Skeletal muscle tissue (tissue), 4 donors: ENCODE measurements around the gene TLCD4. TPM values are rescaled to one million over a fixed set of nuclear protein-coding genes. Genes with fewer than 3 reads are reported as not detected.

Experiments used
- H3K27ac ChIP-seq: one replicate; pipeline ENCODE4 v1.7.0; 2013; ENCODE audit warnings: mild to moderate bottlenecking, low read depth, low read length, inconsistent platforms
- H3K27me3 ChIP-seq, 3 donors: one replicate each; pipeline ENCODE4 v1.7.0; 2013; ENCODE audit warnings: low read length in 3 of 3; ENCODE audit not compliant: control insufficient read depth in 3 of 3, insufficient read depth in 3 of 3
- H3K36me3 ChIP-seq, 3 donors: one replicate each; pipeline ENCODE4 v1.7.0; 2013; ENCODE audit warnings: low read length in 3 of 3; ENCODE audit not compliant: control insufficient read depth in 3 of 3, insufficient read depth in 3 of 3
- H3K4me1 ChIP-seq, 3 donors: one replicate each; pipeline ENCODE4 v1.7.0; 2013; ENCODE audit warnings: low read length in 3 of 3, mild to moderate bottlenecking in 3 of 3; ENCODE audit not compliant: control insufficient read depth in 3 of 3, insufficient read depth in 3 of 3
- H3K4me3 ChIP-seq, 3 donors: one replicate each; pipeline ENCODE4 v1.7.0; 2013; ENCODE audit warnings: low read length in 3 of 3
- H3K9ac ChIP-seq, 3 donors: one replicate each; pipeline ENCODE4 v1.7.0; 2013; ENCODE audit warnings: low read length in 3 of 3, mild to moderate bottlenecking in 3 of 3, moderate library complexity in 2 of 3, low read depth in 1 of 3
- H3K9me3 ChIP-seq, 3 donors: one replicate each; pipeline ENCODE4 v1.7.0; 2013; ENCODE audit warnings: low read length in 3 of 3; ENCODE audit not compliant: control insufficient read depth in 3 of 3
- total RNA-seq: library from RNA; depleted of rRNA; stranded (reverse); fragments of >200 nt; gene quantifications from one replicate; pipeline ENCODE4 v1.2.3, GENCODE V29; 2014
- donor health status: Osteomylitis.

The TLCD4 gene
- total RNA-seq, result 17.7 TPM

GRCh38 chr1:95117207-95118066, at the start of gene TLCD4:
Gene TLCD4 (plus strand): TSS chr1:95117355. CDS start chr1:95143902, 26,547 bp downstream.
- Histone ChIP-seq H3K4me1 (peaks cover 8 to 21% (median 17%) of the 10 kb centered on the region in 3 donors), H3K27ac (peak within 1 kb of the TSS; percentile 52), H3K9ac (peak within 1 kb of the TSS; percentile 69 to 85 (median 79)), H3K9me3 (no peaks in the 10 kb centered on the region), H3K4me3 (peak within 1 kb of the TSS; percentile 62 to 85 (median 84)), H3K27me3 (no peaks in the 10 kb centered on the region), H3K36me3 (no peaks in the 10 kb centered on the region)

GRCh38 chr1:95067568-95067967, 49.6 kb upstream of the TLCD4 start:
- Histone ChIP-seq H3K9ac (no peak overlapping the region), H3K36me3 (peaks cover 2 to 9% (median 7%) of the 10 kb centered on the region in 3 donors), H3K4me3 (no peak overlapping the region), H3K9me3 (no peaks in the 10 kb centered on the region), H3K27me3 (no peaks in the 10 kb centered on the region), H3K27ac (no peak overlapping the region), H3K4me1 (peaks cover 0 to 4% (median 4%) of the 10 kb centered on the region in 3 donors)

GRCh38 chr1:95068956-95069709, 48.0 kb upstream of the TLCD4 start:
- Histone ChIP-seq H3K36me3 (peaks cover 2 to 4% (median 3%) of the 10 kb centered on the region in 3 donors), H3K9ac (no peak overlapping the region), H3K4me3 (no peak overlapping the region), H3K4me1 (peaks cover 5 to 11% (median 9%) of the 10 kb centered on the region in 3 donors), H3K27me3 (no peaks in the 10 kb centered on the region), H3K9me3 (no peaks in the 10 kb centered on the region), H3K27ac (no peak overlapping the region)

GRCh38 chr1:95069710-95070093, 47.5 kb upstream of the TLCD4 start:
- H3K9ac ChIP-seq, result no peak overlapping the region
- H3K4me3 ChIP-seq, result no peak overlapping the region
- no peaks in the 10 kb centered on the region for H3K9me3 ChIP-seq
- H3K27me3 ChIP-seq, result no peaks in the 10 kb centered on the region
- H3K36me3 ChIP-seq, result peaks cover 2 to 3% (median 2%) of the 10 kb centered on the region in 3 donors
- H3K27ac ChIP-seq, result no peak overlapping the region
- peaks cover 5 to 11% (median 9%) of the 10 kb centered on the region in 3 donors for H3K4me1 ChIP-seq

- H3K9ac ChIP-seq, result peak overlapping the region; percentile 94 to 96 (median 95)
- peaks cover 0 to 2% (median 0%) of the 10 kb centered on the region in 3 donors for H3K36me3 ChIP-seq
- no peaks in the 10 kb centered on the region for H3K9me3 ChIP-seq
- peaks cover 5 to 11% (median 9%) of the 10 kb centered on the region in 3 donors for H3K4me1 ChIP-seq
- no peaks in the 10 kb centered on the region for H3K27me3 ChIP-seq
- peak overlapping the region; percentile 95 to 99 (median 96) for H3K4me3 ChIP-seq
- no peak overlapping the region for H3K27ac ChIP-seq
Measured at GRCh38 chr1:95071539-95071938, 45.6 kb upstream of the TLCD4 start.

- peak overlapping the region; percentile 94 to 96 (median 95) for H3K9ac ChIP-seq
- no peaks in the 10 kb centered on the region for H3K27me3 ChIP-seq
- H3K4me3 ChIP-seq, result peak overlapping the region; percentile 95 to 99 (median 96)
- H3K36me3 ChIP-seq, result peaks cover 0 to 2% (median 0%) of the 10 kb centered on the region in 3 donors
- peaks cover 5 to 11% (median 9%) of the 10 kb centered on the region in 3 donors for H3K4me1 ChIP-seq
- no peaks in the 10 kb centered on the region for H3K9me3 ChIP-seq
- peak overlapping the region; percentile 86 for H3K27ac ChIP-seq
Measured at GRCh38 chr1:95072117-95072516, 45.0 kb upstream of the TLCD4 start.

GRCh38 chr1:95072532-95073419, 44.4 kb upstream of the TLCD4 start, which contains the start of gene ALG14:
Gene ALG14 (minus strand): TSS chr1:95072951. CDS start chr1:95072898, 53 bp downstream.
- H3K27ac ChIP-seq, result peak within 1 kb of the TSS; percentile 86
- H3K4me3 ChIP-seq, result peak within 1 kb of the TSS; percentile 95 to 99 (median 96)
- H3K27me3 ChIP-seq, result no peaks in the 10 kb centered on the region
- peaks cover 5 to 11% (median 9%) of the 10 kb centered on the region in 3 donors for H3K4me1 ChIP-seq
- H3K36me3 ChIP-seq, result peaks cover 0 to 2% (median 0%) of the 10 kb centered on the region in 3 donors
- H3K9ac ChIP-seq, result peak within 1 kb of the TSS; percentile 94 to 96 (median 95)
- H3K9me3 ChIP-seq, result no peaks in the 10 kb centered on the region

GRCh38 chr1:95073446-95073845, 43.7 kb upstream of the TLCD4 start:
- Histone ChIP-seq H3K36me3 (peaks cover 0 to 2% (median 0%) of the 10 kb centered on the region in 3 donors), H3K27ac (peak overlapping the region; percentile 86), H3K27me3 (no peaks in the 10 kb centered on the region), H3K9ac (peak overlapping the region; percentile 94 to 96 (median 95)), H3K4me3 (peak overlapping the region; percentile 95 to 99 (median 96)), H3K9me3 (no peaks in the 10 kb centered on the region), H3K4me1 (peaks cover 5 to 11% (median 9%) of the 10 kb centered on the region in 3 donors)

GRCh38 chr1:95076034-95076433, 41.1 kb upstream of the TLCD4 start:
- no peaks in the 10 kb centered on the region for H3K9me3 ChIP-seq
- peaks cover 5 to 11% (median 9%) of the 10 kb centered on the region in 3 donors for H3K4me1 ChIP-seq
- no peak overlapping the region for H3K27ac ChIP-seq
- H3K9ac ChIP-seq, result no peak overlapping the region
- H3K36me3 ChIP-seq, result peaks cover 0 to under 1% (median 0%) of the 10 kb centered on the region in 3 donors
- H3K4me3 ChIP-seq, result no peak overlapping the region
- H3K27me3 ChIP-seq, result no peaks in the 10 kb centered on the region
